ENCODE measurements around the gene OASL. TPM values are rescaled to one million over a fixed set of nuclear protein-coding genes. Genes with fewer than 3 reads are reported as not detected.
"Not testable (repeated sequence)": the region's sequence is repeated elsewhere in the genome, so short reads cannot be mapped to it uniquely, and the experiment has no call there.

The OASL gene, protein sequence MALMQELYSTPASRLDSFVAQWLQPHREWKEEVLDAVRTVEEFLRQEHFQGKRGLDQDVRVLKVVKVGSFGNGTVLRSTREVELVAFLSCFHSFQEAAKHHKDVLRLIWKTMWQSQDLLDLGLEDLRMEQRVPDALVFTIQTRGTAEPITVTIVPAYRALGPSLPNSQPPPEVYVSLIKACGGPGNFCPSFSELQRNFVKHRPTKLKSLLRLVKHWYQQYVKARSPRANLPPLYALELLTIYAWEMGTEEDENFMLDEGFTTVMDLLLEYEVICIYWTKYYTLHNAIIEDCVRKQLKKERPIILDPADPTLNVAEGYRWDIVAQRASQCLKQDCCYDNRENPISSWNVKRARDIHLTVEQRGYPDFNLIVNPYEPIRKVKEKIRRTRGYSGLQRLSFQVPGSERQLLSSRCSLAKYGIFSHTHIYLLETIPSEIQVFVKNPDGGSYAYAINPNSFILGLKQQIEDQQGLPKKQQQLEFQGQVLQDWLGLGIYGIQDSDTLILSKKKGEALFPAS
- total RNA-seq = 1 to 10 TPM; 5.5 to 8.8 (median 6.2) TPM

- peak within 1 kb of the TSS; percentile 93 for H3K4me3 Mint-ChIP-seq
- ATAC-seq (peak; percentile 55 to 58), DNase-seq (peak; percentile 35)
- peaks cover 50% of the 10 kb centered on the region for H3K4me1 Mint-ChIP-seq (ENCODE audit: low read depth)
- H3K36me3 Mint-ChIP-seq (ENCODE audit: insufficient read depth) = peaks cover 3% of the 10 kb centered on the region
- no peaks in the 10 kb centered on the region for H3K9me3 Mint-ChIP-seq
- H3K27me3 Mint-ChIP-seq (ENCODE audit: low read depth) = no peaks in the 10 kb centered on the region
These were observed at the start of gene OASL for GRCh38 chr12:121038861-121039668. OASL (minus strand) TSS chr12:121039246; CDS start chr12:121038971, 275 bp downstream.

- DNase-seq (no peak), ATAC-seq (no peak)
- no peaks in the 10 kb centered on the region for H3K27me3 Mint-ChIP-seq (ENCODE audit: low read depth)
- H3K4me1 Mint-ChIP-seq (ENCODE audit: low read depth) = peaks cover 35% of the 10 kb centered on the region
- no peaks in the 10 kb centered on the region for H3K36me3 Mint-ChIP-seq (ENCODE audit: insufficient read depth)
- H3K4me3 Mint-ChIP-seq = no peak overlapping the region
- H3K9me3 Mint-ChIP-seq = no peaks in the 10 kb centered on the region
These were observed 49.1 kb upstream of the OASL start for GRCh38 chr12:121088195-121088585.

- Mint-ChIP-seq H3K4me1 (ENCODE audit: low read depth) (peaks cover 29% of the 10 kb centered on the region), H3K9me3 (no peaks in the 10 kb centered on the region), H3K36me3 (ENCODE audit: insufficient read depth) (no peaks in the 10 kb centered on the region), H3K27me3 (ENCODE audit: low read depth) (no peaks in the 10 kb centered on the region), H3K4me3 (no peak overlapping the region)
- ATAC-seq = peak in 1 of 2 donors; percentile 41
- DNase-seq = no peak
These were observed 48.6 kb upstream of the OASL start for GRCh38 chr12:121087467-121088194.

DNA sequence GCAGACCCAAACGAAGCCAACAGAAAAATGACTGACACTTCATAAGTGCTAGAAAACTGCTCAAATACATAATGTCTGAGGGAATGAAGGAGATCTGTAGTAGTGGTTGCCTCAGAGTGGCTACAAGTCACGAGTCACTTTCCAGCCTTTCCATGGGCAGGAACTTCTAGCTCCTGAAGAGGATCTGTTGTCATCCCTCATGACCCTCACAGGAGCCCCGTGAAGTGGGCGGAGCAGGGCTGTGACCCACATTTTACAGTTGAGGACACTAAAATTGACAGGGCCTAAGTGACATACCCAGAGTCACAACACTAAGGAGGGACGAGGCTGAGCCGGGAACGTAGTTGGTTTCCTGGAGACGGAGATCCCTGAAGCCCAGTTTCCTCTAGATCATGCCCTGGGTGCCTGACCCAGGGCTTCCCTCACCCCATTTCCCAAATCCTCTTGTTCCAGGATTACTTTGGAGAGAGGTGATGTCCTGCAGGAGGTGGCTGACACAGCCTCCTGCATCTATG, 47.8 kb upstream of the OASL start:
- H3K36me3 Mint-ChIP-seq (ENCODE audit: insufficient read depth) = no peaks in the 10 kb centered on the region
- H3K27me3 Mint-ChIP-seq (ENCODE audit: low read depth) = no peaks in the 10 kb centered on the region
- no peak overlapping the region for H3K4me3 Mint-ChIP-seq
- DNase-seq (no peak), ATAC-seq (no peak)
- no peaks in the 10 kb centered on the region for H3K9me3 Mint-ChIP-seq
- peaks cover 22% of the 10 kb centered on the region for H3K4me1 Mint-ChIP-seq (ENCODE audit: low read depth)

- Mint-ChIP-seq H3K9me3 (no peaks in the 10 kb centered on the region), H3K27me3 (ENCODE audit: low read depth) (no peaks in the 10 kb centered on the region), H3K36me3 (ENCODE audit: insufficient read depth) (no peaks in the 10 kb centered on the region), H3K4me3 (no peak overlapping the region), H3K4me1 (ENCODE audit: low read depth) (peaks cover 13% of the 10 kb centered on the region)
- ATAC-seq (no peak), DNase-seq (no peak)
These were observed 46.7 kb upstream of the OASL start for GRCh38 chr12:121085506-121086353.

DNA sequence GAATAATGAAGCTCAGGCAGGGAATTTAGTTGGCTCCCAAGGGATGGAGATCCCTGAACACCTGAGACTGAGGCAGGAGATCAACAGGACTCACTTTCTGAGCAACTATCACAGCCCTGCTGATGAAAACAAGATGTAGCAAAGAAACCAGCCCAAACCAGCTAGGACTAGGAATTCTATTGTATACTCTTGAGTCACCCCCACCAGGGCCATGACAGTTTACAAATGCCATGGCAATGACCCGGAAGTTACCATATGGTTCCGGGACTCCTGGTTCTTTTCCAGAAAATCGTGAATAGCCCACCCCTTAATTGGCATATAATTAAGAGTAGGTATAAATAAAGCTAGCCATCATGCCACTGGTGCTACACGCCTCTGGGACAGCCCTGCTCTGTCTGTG, 46.0 kb upstream of the OASL start:
- Mint-ChIP-seq H3K36me3 (ENCODE audit: insufficient read depth) (no peaks in the 10 kb centered on the region), H3K27me3 (ENCODE audit: low read depth) (no peaks in the 10 kb centered on the region), H3K4me1 (ENCODE audit: low read depth) (peaks cover 12% of the 10 kb centered on the region), H3K4me3 (no peak overlapping the region), H3K9me3 (no peaks in the 10 kb centered on the region)
- no peak for ATAC-seq
- DNase-seq = no peak

DNA sequence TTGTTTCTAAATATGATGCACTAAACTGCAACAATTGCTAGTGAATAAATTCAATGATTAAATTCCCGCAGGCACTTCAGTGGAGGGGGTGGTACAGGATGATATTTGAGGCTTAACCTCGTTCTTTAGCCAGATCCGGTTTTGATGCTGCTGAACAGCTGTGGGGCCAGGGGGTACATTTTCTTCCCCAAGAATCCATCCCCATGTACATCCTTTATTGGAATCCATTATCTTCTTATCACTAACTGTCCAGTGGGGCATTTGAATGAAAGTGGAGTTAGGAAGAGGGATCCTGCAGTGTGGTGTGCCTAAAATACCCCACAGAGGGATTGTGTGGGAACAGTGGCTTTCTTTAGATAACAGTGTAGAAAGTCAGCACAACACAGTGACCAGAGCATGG, 45.2 kb upstream of the OASL start:
- no peak for DNase-seq
- peaks cover 12% of the 10 kb centered on the region for H3K4me1 Mint-ChIP-seq (ENCODE audit: low read depth)

DNA sequence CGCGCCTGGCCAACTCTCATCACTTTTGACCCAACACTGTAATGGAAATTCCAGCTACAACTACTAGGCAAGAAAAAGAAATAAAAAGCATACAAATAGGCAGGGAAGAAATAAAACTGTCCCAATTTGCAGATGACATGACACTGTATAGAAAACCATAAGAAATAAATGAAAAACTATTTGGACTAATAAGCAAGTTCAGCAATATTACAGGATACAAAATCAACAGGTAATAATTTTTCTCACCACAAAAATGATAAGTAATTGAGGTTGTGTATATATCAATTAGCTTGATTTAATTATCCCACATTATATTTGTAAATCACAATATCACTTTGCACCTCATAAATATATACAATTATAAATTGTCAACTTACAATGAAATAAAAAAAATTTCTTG, 41.9 kb upstream of the OASL start:
- ATAC-seq = no peak
- Mint-ChIP-seq H3K4me3 (no peak overlapping the region), H3K36me3 (ENCODE audit: insufficient read depth) (no peaks in the 10 kb centered on the region), H3K9me3 (no peaks in the 10 kb centered on the region), H3K27me3 (ENCODE audit: low read depth) (no peaks in the 10 kb centered on the region), H3K4me1 (ENCODE audit: low read depth) (no peaks in the 10 kb centered on the region)
- DNase-seq = no peak

More for the DNA sequence above, 45.2 kb upstream of the OASL start:
- no peaks in the 10 kb centered on the region for H3K27me3 Mint-ChIP-seq (ENCODE audit: low read depth)
- no peaks in the 10 kb centered on the region for H3K36me3 Mint-ChIP-seq (ENCODE audit: insufficient read depth)
- no peak for ATAC-seq
- no peaks in the 10 kb centered on the region for H3K9me3 Mint-ChIP-seq
- H3K4me3 Mint-ChIP-seq = no peak overlapping the region

DNA sequence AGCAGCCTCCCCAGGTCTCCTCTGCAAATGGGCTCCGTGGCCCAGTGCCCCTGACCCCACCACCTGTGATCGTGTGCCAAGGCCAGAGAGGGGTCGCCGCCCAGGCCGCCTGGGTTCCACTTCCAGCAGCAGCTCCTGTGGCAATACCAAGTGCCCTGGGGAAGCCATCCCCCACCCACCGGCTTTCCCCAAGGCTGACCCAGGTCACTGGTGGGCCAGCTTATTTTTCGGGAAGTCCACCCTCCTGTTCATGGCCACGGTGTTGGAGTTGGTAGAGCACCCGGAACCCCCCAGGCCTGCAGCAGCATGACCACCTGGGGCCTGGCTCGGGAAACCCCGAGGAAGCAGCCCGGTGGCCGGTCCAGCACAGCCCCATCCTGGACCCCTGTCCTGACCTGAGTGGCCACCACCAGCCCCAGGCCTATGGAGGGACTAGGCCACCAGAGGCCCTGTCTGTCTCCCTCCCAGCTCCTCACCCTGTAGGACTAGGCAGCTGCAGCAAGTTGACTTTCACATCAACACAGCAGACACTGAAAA, 40.8 kb upstream of the OASL start:
- H3K4me3 Mint-ChIP-seq = no peak overlapping the region
- DNase-seq = no peak
- H3K9me3 Mint-ChIP-seq = no peaks in the 10 kb centered on the region
- ATAC-seq = no peak
- no peaks in the 10 kb centered on the region for H3K36me3 Mint-ChIP-seq (ENCODE audit: insufficient read depth)
- H3K27me3 Mint-ChIP-seq (ENCODE audit: low read depth) = no peaks in the 10 kb centered on the region
- H3K4me1 Mint-ChIP-seq (ENCODE audit: low read depth) = no peaks in the 10 kb centered on the region

- ATAC-seq; H3K4me3 Mint-ChIP-seq; H3K4me1 Mint-ChIP-seq (ENCODE audit: low read depth); H3K36me3 Mint-ChIP-seq (ENCODE audit: insufficient read depth); DNase-seq; H3K27me3 Mint-ChIP-seq (ENCODE audit: low read depth); H3K9me3 Mint-ChIP-seq: not testable (repeated sequence)
These were observed 38.4 kb upstream of the OASL start for GRCh38 chr12:121077440-121077839.

DNA sequence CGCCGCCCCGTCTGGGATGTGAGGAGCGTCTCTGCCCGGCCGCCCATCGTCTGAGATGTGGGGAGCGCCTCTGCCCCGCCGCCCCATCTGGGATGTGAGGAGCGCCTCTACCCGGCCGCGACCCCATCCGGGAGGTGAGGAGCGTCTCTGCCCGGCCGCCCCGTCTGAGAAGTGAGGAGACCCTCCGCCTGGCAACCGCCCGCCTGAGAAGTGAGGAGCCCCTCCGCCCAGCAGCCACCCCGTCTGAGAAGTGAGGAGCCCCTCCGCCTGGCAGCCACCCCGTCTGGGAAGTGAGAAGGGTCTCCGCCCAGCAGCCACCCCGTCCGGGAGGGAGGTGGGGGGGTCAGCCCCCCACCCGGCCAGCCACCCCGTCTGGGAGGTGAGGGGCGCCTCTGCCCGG, 36.9 kb upstream of the OASL start:
- not testable (repeated sequence) for DNase-seq; H3K4me1 Mint-ChIP-seq (ENCODE audit: low read depth); H3K4me3 Mint-ChIP-seq; ATAC-seq; H3K27me3 Mint-ChIP-seq (ENCODE audit: low read depth); H3K9me3 Mint-ChIP-seq; H3K36me3 Mint-ChIP-seq (ENCODE audit: insufficient read depth)

- DNase-seq (no peak), ATAC-seq (no peak)
- H3K4me1 Mint-ChIP-seq (ENCODE audit: low read depth) = no peaks in the 10 kb centered on the region
- no peaks in the 10 kb centered on the region for H3K27me3 Mint-ChIP-seq (ENCODE audit: low read depth)
- H3K36me3 Mint-ChIP-seq (ENCODE audit: insufficient read depth) = peaks cover 5% of the 10 kb centered on the region
- H3K9me3 Mint-ChIP-seq = peaks cover 7% of the 10 kb centered on the region
- H3K4me3 Mint-ChIP-seq = no peak overlapping the region
These were observed 33.1 kb upstream of the OASL start for GRCh38 chr12:121072147-121072546.

DNA sequence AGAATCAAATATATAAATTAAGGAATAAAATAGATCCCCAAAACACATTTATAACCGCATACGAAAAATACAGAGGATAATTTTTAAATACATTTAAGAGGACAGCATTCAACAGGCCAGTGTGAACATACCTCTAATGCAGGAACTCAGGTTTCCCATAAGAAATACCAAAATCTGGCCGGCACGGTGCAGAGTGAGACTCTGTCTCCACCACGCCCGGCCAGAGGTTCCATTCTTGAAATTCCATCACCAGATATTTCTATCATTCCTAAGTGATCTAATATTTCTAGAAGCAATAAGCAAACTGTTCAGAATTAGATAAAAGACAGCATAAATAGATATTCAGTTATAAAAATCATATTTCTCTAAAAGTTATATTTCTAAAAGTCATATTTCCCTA, 30.2 kb upstream of the OASL start:
- H3K36me3 Mint-ChIP-seq (ENCODE audit: insufficient read depth) = peaks cover 5% of the 10 kb centered on the region
- H3K27me3 Mint-ChIP-seq (ENCODE audit: low read depth) = no peaks in the 10 kb centered on the region
- H3K9me3 Mint-ChIP-seq = peaks cover 7% of the 10 kb centered on the region
- H3K4me1 Mint-ChIP-seq (ENCODE audit: low read depth) = peaks cover 5% of the 10 kb centered on the region
- DNase-seq (no peak), ATAC-seq (no peak)
- H3K4me3 Mint-ChIP-seq = no peak overlapping the region
